HG03469 (cell line): Measurements from ENCODE around the gene TPCN1.

Experiments used
- ATAC-seq: cut with Tn5 transposase; IDR thresholded peaks from one replicate; pipeline ENCODE4 v1.9.1; 2021; ENCODE audit warnings: mild to moderate bottlenecking, moderate library complexity, moderate number of reproducible peaks; ENCODE audit not compliant: unreplicated experiment

Gene TPCN1

GRCh38 chr12:113278633-113279032 lies 57.4 kb downstream of the TPCN1 start:
- ATAC-seq = no peak

- ATAC-seq = no peak
These were observed 63.5 kb downstream of the TPCN1 start for GRCh38 chr12:113284751-113285150.

GRCh38 chr12:113285679-113286610 lies 64.7 kb downstream of the TPCN1 start:
- no peak for ATAC-seq

GRCh38 chr12:113286712-113287111 lies 65.4 kb downstream of the TPCN1 start:
- no peak for ATAC-seq

GRCh38 chr12:113287146-113287898 lies 66.1 kb downstream of the TPCN1 start:
- no peak for ATAC-seq

GRCh38 chr12:113287899-113288282 lies 66.6 kb downstream of the TPCN1 start:
- ATAC-seq = no peak

GRCh38 chr12:113289361-113289760 lies 68.1 kb downstream of the TPCN1 start:
- no peak for ATAC-seq

- no peak for ATAC-seq
These were observed 69.2 kb downstream of the TPCN1 start for GRCh38 chr12:113290506-113290905.

GRCh38 chr12:113291586-113291985 lies 70.3 kb downstream of the TPCN1 start:
- no peak for ATAC-seq

- ATAC-seq = no peak
These were observed 70.8 kb downstream of the TPCN1 start for GRCh38 chr12:113292091-113292490.

- no peak for ATAC-seq
These were observed 71.3 kb downstream of the TPCN1 start for GRCh38 chr12:113292547-113292946.

GRCh38 chr12:113293100-113293499 lies 71.8 kb downstream of the TPCN1 start:
- ATAC-seq = no peak

- no peak for ATAC-seq
These were observed 74.8 kb downstream of the TPCN1 start for GRCh38 chr12:113295886-113296556.

GRCh38 chr12:113296557-113297213 lies 75.4 kb downstream of the TPCN1 start:
- no peak for ATAC-seq

- ATAC-seq = no peak
These were observed 75.9 kb downstream of the TPCN1 start for GRCh38 chr12:113297214-113297587.

- ATAC-seq = no peak
These were observed 76.6 kb downstream of the TPCN1 start for GRCh38 chr12:113297621-113298471.

GRCh38 chr12:113298472-113298817 lies 77.2 kb downstream of the TPCN1 start:
- no peak for ATAC-seq

GRCh38 chr12:113298861-113299545 lies 77.7 kb downstream of the TPCN1 start:
- no peak for ATAC-seq

- no peak for ATAC-seq
These were observed 78.5 kb downstream of the TPCN1 start for GRCh38 chr12:113299619-113300237.
